ENCODE results near the gene DPF3. TPM values are rescaled to one million over a fixed set of nuclear protein-coding genes. Genes with fewer than 3 reads are reported as not detected.
A peak's percentile ranks its signal among the peaks of the same experiment; 100 is the strongest.

Gene DPF3
- total RNA-seq, 1 donor from 2014 or later: 0.11 TPM

GRCh38 chr14:72699852-72700257 is 194.0 kb downstream of the DPF3 start:
- intact Hi-C loops (cut with DNase I): no loop called here
- Histone ChIP-seq H3K4me1 (peaks cover 0 to 8% of the 10 kb centered on the region in 2 donors), H3K9me3 (no peaks in the 10 kb centered on the region), H3K36me3 (no peaks in the 10 kb centered on the region), H3K4me3 (no peak overlapping the region), H3K27ac (peak overlapping the region; percentile 57 to 63), H3K27me3 (no peaks in the 10 kb centered on the region)
- no peak for TF ChIP-seq CTCF (IDR thresholded peaks at IDR 0.05)
- DNase-seq (ENCODE audit: low spot score in 2 of 2): peak; percentile 23 to 75

- H3K27me3 ChIP-seq: no peaks in the 10 kb centered on the region
- H3K4me1 ChIP-seq: peaks cover 0 to 8% of the 10 kb centered on the region in 2 donors
- H3K4me3 ChIP-seq: no peak overlapping the region
- no peak for TF ChIP-seq CTCF (IDR thresholded peaks at IDR 0.05)
- no peaks in the 10 kb centered on the region for H3K9me3 ChIP-seq
- DNase-seq (ENCODE audit: low spot score in 2 of 2): no peak
- H3K27ac ChIP-seq: peak overlapping the region in 1 of 2 donors; percentile 57
- intact Hi-C loops (cut with DNase I): no loop called here
- H3K36me3 ChIP-seq: no peaks in the 10 kb centered on the region
These were observed 194.5 kb downstream of the DPF3 start for GRCh38 chr14:72699443-72699842.

GRCh38 chr14:72692696-72693095 is 201.2 kb downstream of the DPF3 start:
- Histone ChIP-seq H3K4me1 (no peaks in the 10 kb centered on the region), H3K27me3 (no peaks in the 10 kb centered on the region), H3K9me3 (no peaks in the 10 kb centered on the region), H3K27ac (no peak overlapping the region), H3K36me3 (no peaks in the 10 kb centered on the region), H3K4me3 (no peak overlapping the region)
- no peak for TF ChIP-seq CTCF (IDR thresholded peaks at IDR 0.05)
- intact Hi-C loops (cut with DNase I): no loop called here
- DNase-seq (ENCODE audit: low spot score in 2 of 2): no peak

- DNase-seq (ENCODE audit: low spot score in 2 of 2): no peak
- no peak for TF ChIP-seq CTCF (IDR thresholded peaks at IDR 0.05)
- Histone ChIP-seq H3K36me3 (no peaks in the 10 kb centered on the region), H3K4me3 (no peak overlapping the region), H3K9me3 (no peaks in the 10 kb centered on the region), H3K27ac (no peak overlapping the region), H3K4me1 (no peaks in the 10 kb centered on the region), H3K27me3 (no peaks in the 10 kb centered on the region)
- intact Hi-C loops (cut with DNase I): no loop called here
These were observed 203.6 kb downstream of the DPF3 start for GRCh38 chr14:72690324-72690723.

- H3K9me3 ChIP-seq: no peaks in the 10 kb centered on the region
- DNase-seq (ENCODE audit: low spot score in 2 of 2): no peak
- TF ChIP-seq CTCF (IDR thresholded peaks at IDR 0.05): no peak
- H3K4me1 ChIP-seq: no peaks in the 10 kb centered on the region
- no peak overlapping the region for H3K27ac ChIP-seq
- H3K4me3 ChIP-seq: no peak overlapping the region
- no peaks in the 10 kb centered on the region for H3K36me3 ChIP-seq
- H3K27me3 ChIP-seq: no peaks in the 10 kb centered on the region
- intact Hi-C loops (cut with DNase I): no loop called here
These were observed 204.8 kb downstream of the DPF3 start for GRCh38 chr14:72688990-72689671.

GRCh38 chr14:72686832-72687231 is 207.1 kb downstream of the DPF3 start:
- intact Hi-C loops (cut with DNase I): no loop called here
- no peak for DNase-seq (ENCODE audit: low spot score in 2 of 2)
- Histone ChIP-seq H3K36me3 (no peaks in the 10 kb centered on the region), H3K27me3 (no peaks in the 10 kb centered on the region), H3K9me3 (no peaks in the 10 kb centered on the region), H3K4me1 (no peaks in the 10 kb centered on the region), H3K27ac (no peak overlapping the region), H3K4me3 (no peak overlapping the region)
- no peak for TF ChIP-seq CTCF (IDR thresholded peaks at IDR 0.05)

All from ascending aorta (tissue), 2 donors.